Measurements from ENCODE around the gene HBS1L. TPM values are rescaled to one million over a fixed set of nuclear protein-coding genes. Genes with fewer than 3 reads are reported as not detected.

The HBS1L gene
- total RNA-seq, 3 donors from 2014 or later (not counting 1 experiment from before 2014, with no cell fraction given): 75.3 to 82.2 (median 80.1) TPM

DNA sequence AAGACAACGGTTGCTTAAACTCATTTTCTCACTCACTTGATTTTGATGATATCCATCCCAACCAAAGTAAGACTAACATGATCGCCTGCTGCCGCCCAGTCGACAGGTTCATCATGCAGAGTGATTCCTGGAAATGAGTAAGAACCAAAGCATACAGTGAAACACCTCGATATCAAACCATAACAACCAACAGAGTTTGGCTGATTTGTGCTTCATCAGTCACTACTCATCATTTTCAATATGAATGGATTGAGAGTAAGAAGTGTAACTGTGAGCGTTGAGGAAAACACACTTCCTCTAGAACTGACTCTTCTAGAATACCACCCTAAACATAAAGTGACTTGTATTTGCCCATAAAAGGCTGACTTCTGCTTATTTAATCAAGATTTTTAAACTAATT is 75.5 kb downstream of the HBS1L start:
- no peaks in the 10 kb centered on the region for H3K9me3 Mint-ChIP-seq
- ATAC-seq (no peak), DNase-seq (no peak)
- H3K4me3 ChIP-seq (ENCODE audit: low read length): no peak overlapping the region
- intact Hi-C loops (cut with micrococcal nuclease): no loop called here
- no peaks in the 10 kb centered on the region for H3K9me3 ChIP-seq (ENCODE audit: control insufficient read depth, insufficient read depth, low read length)
- H3K36me3 Mint-ChIP-seq: peaks cover 15% of the 10 kb centered on the region
- no peaks in the 10 kb centered on the region for H3K27me3 ChIP-seq (ENCODE audit: control insufficient read depth, insufficient read depth, low read length)
- H3K4me1 ChIP-seq (ENCODE audit: control insufficient read depth, insufficient read depth, low read length): no peaks in the 10 kb centered on the region
- peaks cover 38% of the 10 kb centered on the region for H3K36me3 ChIP-seq (ENCODE audit: control insufficient read depth, insufficient read depth, low read length)
- TF ChIP-seq, protein P1, sequence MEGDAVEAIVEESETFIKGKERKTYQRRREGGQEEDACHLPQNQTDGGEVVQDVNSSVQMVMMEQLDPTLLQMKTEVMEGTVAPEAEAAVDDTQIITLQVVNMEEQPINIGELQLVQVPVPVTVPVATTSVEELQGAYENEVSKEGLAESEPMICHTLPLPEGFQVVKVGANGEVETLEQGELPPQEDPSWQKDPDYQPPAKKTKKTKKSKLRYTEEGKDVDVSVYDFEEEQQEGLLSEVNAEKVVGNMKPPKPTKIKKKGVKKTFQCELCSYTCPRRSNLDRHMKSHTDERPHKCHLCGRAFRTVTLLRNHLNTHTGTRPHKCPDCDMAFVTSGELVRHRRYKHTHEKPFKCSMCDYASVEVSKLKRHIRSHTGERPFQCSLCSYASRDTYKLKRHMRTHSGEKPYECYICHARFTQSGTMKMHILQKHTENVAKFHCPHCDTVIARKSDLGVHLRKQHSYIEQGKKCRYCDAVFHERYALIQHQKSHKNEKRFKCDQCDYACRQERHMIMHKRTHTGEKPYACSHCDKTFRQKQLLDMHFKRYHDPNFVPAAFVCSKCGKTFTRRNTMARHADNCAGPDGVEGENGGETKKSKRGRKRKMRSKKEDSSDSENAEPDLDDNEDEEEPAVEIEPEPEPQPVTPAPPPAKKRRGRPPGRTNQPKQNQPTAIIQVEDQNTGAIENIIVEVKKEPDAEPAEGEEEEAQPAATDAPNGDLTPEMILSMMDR (IDR thresholded peaks at IDR 0.05): no peak
- 88% methylated on average over 4 of the region's 6 CpGs for WGBS (ENCODE audit: insufficient coverage)
- H3K27ac ChIP-seq (ENCODE audit: low read length): no peak overlapping the region
- no peak overlapping the region for H3K4me3 Mint-ChIP-seq
- peaks cover 25 to 29% of the 10 kb centered on the region in 2 donors for H3K4me1 Mint-ChIP-seq
- H3K27ac Mint-ChIP-seq: no peak overlapping the region
- H3K27me3 Mint-ChIP-seq (ENCODE audit: low read depth in 2 of 2): no peaks in the 10 kb centered on the region

DNA sequence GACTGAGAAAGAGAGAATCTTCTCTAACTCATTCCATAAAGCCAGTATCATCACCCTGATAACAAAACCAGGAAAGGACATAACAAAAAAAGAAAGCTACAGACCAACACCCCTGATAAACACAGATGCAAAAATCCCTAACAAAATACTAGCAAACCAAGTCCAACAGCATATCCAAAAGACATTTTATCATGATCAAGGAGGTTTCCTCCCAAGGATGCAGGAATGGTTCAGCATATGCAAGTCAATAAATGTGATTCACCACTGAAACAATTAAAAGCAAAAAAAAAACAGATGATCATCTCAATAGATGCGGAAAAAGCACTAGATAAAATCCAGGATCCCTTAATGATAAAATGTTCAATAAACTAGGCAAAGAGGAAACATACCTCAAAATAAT is 80.3 kb downstream of the HBS1L start:
- Mint-ChIP-seq H3K36me3 (peaks cover 6% of the 10 kb centered on the region), H3K9me3 (no peaks in the 10 kb centered on the region), H3K27me3 (ENCODE audit: low read depth in 2 of 2) (no peaks in the 10 kb centered on the region), H3K27ac (no peak overlapping the region), H3K4me1 (peaks cover 19 to 23% of the 10 kb centered on the region in 2 donors), H3K4me3 (no peak overlapping the region)
- Histone ChIP-seq H3K27me3 (ENCODE audit: control insufficient read depth, insufficient read depth, low read length) (no peaks in the 10 kb centered on the region), H3K4me1 (ENCODE audit: control insufficient read depth, insufficient read depth, low read length) (no peaks in the 10 kb centered on the region), H3K36me3 (ENCODE audit: control insufficient read depth, insufficient read depth, low read length) (peaks cover 28% of the 10 kb centered on the region), H3K4me3 (ENCODE audit: low read length) (no peak overlapping the region), H3K27ac (ENCODE audit: low read length) (no peak overlapping the region), H3K9me3 (ENCODE audit: control insufficient read depth, insufficient read depth, low read length) (no peaks in the 10 kb centered on the region)
- TF ChIP-seq, protein P1 (IDR thresholded peaks at IDR 0.05): no peak
- 100% methylated on average over 1 of the region's 1 CpG for WGBS (ENCODE audit: insufficient coverage)
- intact Hi-C loops (cut with micrococcal nuclease): no loop called here
- DNase-seq (no peak), ATAC-seq (no peak)

DNA sequence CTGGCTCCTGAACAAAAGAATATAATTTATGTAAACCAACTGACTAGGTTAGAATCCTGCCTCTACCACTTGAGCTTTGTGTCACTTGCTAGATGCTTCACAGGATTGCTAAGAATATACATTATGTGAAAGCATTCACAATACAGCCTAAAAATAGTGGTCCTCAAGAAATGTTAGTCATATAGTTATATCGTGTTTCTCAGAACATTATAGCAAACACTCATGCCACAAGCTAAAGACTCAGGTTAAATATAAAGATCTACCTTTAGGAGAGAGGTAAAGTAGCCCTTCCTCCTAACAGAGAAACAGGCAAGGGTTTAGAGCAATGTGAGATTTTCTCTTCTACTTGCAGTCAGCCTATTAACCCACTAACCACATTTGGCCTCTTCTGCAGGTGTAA is 86.9 kb downstream of the HBS1L start:
- Histone ChIP-seq H3K27ac (ENCODE audit: low read length) (no peak overlapping the region), H3K36me3 (ENCODE audit: control insufficient read depth, insufficient read depth, low read length) (peaks cover 36% of the 10 kb centered on the region), H3K27me3 (ENCODE audit: control insufficient read depth, insufficient read depth, low read length) (no peaks in the 10 kb centered on the region), H3K4me3 (ENCODE audit: low read length) (no peak overlapping the region), H3K4me1 (ENCODE audit: control insufficient read depth, insufficient read depth, low read length) (no peaks in the 10 kb centered on the region), H3K9me3 (ENCODE audit: control insufficient read depth, insufficient read depth, low read length) (no peaks in the 10 kb centered on the region)
- Mint-ChIP-seq H3K4me1 (no peaks in the 10 kb centered on the region), H3K36me3 (peaks cover 14% of the 10 kb centered on the region), H3K9me3 (no peaks in the 10 kb centered on the region), H3K27ac (no peak overlapping the region), H3K27me3 (ENCODE audit: low read depth in 2 of 2) (no peaks in the 10 kb centered on the region), H3K4me3 (no peak overlapping the region)
- ATAC-seq (no peak), DNase-seq (no peak)
- TF ChIP-seq, protein P1 (IDR thresholded peaks at IDR 0.05): no peak
- intact Hi-C loops (cut with micrococcal nuclease): no loop called here
- no CpG with 5 or more reads among the region's 1 CpG for WGBS (ENCODE audit: insufficient coverage)

DNA sequence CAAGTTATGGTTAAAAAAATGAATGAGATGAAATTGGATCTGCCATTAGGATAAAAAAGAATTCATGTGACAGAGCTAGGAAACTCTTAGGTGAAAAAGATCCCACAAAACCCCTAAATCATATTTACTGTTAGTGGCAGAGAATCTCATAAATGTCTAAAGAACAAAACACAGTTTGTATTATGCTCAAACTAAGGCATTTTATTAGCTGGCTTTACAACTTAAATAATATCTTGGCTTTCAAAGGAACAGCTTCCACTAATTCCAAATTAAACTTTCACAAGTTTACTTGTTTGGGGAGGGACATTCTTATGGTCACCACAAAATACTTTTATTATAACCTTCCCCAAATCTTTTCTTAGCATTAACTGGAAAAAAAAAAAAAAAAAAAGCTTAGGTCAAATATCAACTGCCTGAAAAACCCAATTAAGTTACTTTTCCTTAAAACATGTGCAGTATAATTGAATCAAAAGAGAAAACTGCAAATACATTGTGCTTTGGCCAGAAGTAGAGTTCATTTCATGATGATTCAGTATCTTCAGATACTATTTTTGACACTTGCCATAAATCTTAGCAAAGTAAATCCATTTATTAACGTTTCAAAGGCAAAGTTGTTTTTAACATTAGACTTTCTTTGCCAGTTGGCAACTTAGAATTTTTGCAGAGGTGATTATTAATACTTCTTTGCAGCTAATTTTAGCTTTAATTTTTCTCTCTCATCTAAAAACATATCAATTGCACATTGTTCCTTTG is 90.0 kb downstream of the HBS1L start:
- Histone ChIP-seq H3K27ac (ENCODE audit: low read length) (no peak overlapping the region), H3K4me1 (ENCODE audit: control insufficient read depth, insufficient read depth, low read length) (no peaks in the 10 kb centered on the region), H3K4me3 (ENCODE audit: low read length) (no peak overlapping the region), H3K36me3 (ENCODE audit: control insufficient read depth, insufficient read depth, low read length) (peaks cover 32% of the 10 kb centered on the region), H3K9me3 (ENCODE audit: control insufficient read depth, insufficient read depth, low read length) (no peaks in the 10 kb centered on the region), H3K27me3 (ENCODE audit: control insufficient read depth, insufficient read depth, low read length) (no peaks in the 10 kb centered on the region)
- Mint-ChIP-seq H3K27ac (no peak overlapping the region), H3K9me3 (no peaks in the 10 kb centered on the region), H3K4me1 (peaks cover 0 to 7% of the 10 kb centered on the region in 2 donors), H3K4me3 (no peak overlapping the region), H3K27me3 (ENCODE audit: low read depth in 2 of 2) (no peaks in the 10 kb centered on the region), H3K36me3 (peaks cover 24% of the 10 kb centered on the region)
- DNase-seq (no peak), ATAC-seq (no peak)
- 67% methylated on average over 1 of the region's 1 CpG for WGBS (ENCODE audit: insufficient coverage)
- intact Hi-C loops (cut with micrococcal nuclease): no loop called here
- TF ChIP-seq, protein P1 (IDR thresholded peaks at IDR 0.05): no peak
